IMR-90 (cell line): Measurements from ENCODE around the gene HIVEP3. TPM values are rescaled to one million over a fixed set of nuclear protein-coding genes. Genes with fewer than 3 reads are reported as not detected.

Source experiments
- ATAC-seq: fragments of 200-7000 bp; cut with Tn5 transposase; 2 replicates; pipeline ENCODE4 v1.9.1; 2020; ENCODE audit warnings: low read depth, mild to moderate bottlenecking, moderate library complexity
- BruUV-seq: library from RNA; stranded (reverse); fragments of 400-500 nt; replicated peaks from 2 replicates; lab custom pipeline; 2021; lab: Mats Ljungman, UMichigan
- CTCF ChIA-PET: fragments of 300-600 bp; formaldehyde crosslinking; extraction: SDS; loops from one replicate; lab custom pipeline; 2021; ENCODE audit warnings: antibody characterized with exemption; lab: Yijun Ruan, JAX
- POLR2A ChIA-PET: fragments of 300-600 bp; sonication (Branson Sonifier 250); formaldehyde crosslinking; loops from one replicate; lab custom pipeline; 2022; ENCODE audit warnings: antibody characterized with exemption; ENCODE audit not compliant: unreplicated experiment; lab: Charles Lee
- DNase-seq: peaks from one replicate; pipeline ENCODE4 v3.0.0; 2013
- H2AFZ ChIP-seq: replicated peaks from 2 replicates; pipeline ENCODE3; 2013; ENCODE audit warnings: low read length, mild to moderate bottlenecking; ENCODE audit not compliant: poor library complexity
- H2AK5ac ChIP-seq: 2 replicates; pipeline ENCODE4 v1.6.1; 2013; ENCODE audit warnings: low read depth, low read length, inconsistent platforms
- H2AK9ac ChIP-seq: replicated peaks from 2 replicates; pipeline ENCODE3; 2013; ENCODE audit warnings: mild to moderate bottlenecking, low read depth, low read length, moderate library complexity; ENCODE audit not compliant: poor library complexity
- H2BK120ac ChIP-seq: 2 replicates; pipeline ENCODE4 v1.6.1; 2013; ENCODE audit warnings: low read depth, low read length, inconsistent platforms
- H2BK15ac ChIP-seq: 3 replicates; pipeline ENCODE4 v1.6.1; 2013; ENCODE audit warnings: low read depth, low read length, inconsistent platforms
- H2BK20ac ChIP-seq: 2 replicates; pipeline ENCODE4 v1.6.1; 2013; ENCODE audit warnings: low read depth, mild to moderate bottlenecking, inconsistent platforms, low read length, moderate library complexity
- H2BK5ac ChIP-seq: 2 replicates; pipeline ENCODE4 v1.6.1; 2013; ENCODE audit warnings: mild to moderate bottlenecking, low read depth, low read length, inconsistent platforms; ENCODE audit not compliant: poor library complexity, severe bottlenecking
- H3K14ac ChIP-seq: replicated peaks from 2 replicates; pipeline ENCODE4 v1.6.1; 2013; ENCODE audit warnings: low read depth, low read length, inconsistent platforms
- H3K18ac ChIP-seq: 2 replicates; pipeline ENCODE4 v1.6.1; 2013; ENCODE audit warnings: low read depth, low read length, control low read depth
- H3K23ac ChIP-seq: 2 replicates; pipeline ENCODE4 v1.6.1; 2013; ENCODE audit warnings: low read depth, low read length, inconsistent platforms
- H3K27ac ChIP-seq: 2 replicates; pipeline ENCODE4 v1.5.1; 2013; ENCODE audit warnings: mild to moderate bottlenecking, control low read depth, low read length; ENCODE audit not compliant: insufficient read depth
- H3K27me3 ChIP-seq: 2 replicates; pipeline ENCODE4 v1.6.1; 2013; ENCODE audit warnings: low read length; ENCODE audit not compliant: control insufficient read depth, insufficient read depth
- H3K36me3 ChIP-seq: 2 replicates; pipeline ENCODE4 v1.6.1; 2013; ENCODE audit warnings: low read length, mixed read lengths; ENCODE audit not compliant: control insufficient read depth, insufficient read depth
- H3K4ac ChIP-seq: 2 replicates; pipeline ENCODE4 v1.6.1; 2013; ENCODE audit warnings: low read depth, low read length, inconsistent platforms
- H3K4me1 ChIP-seq: 2 replicates; pipeline ENCODE4 v1.6.1; 2013; ENCODE audit warnings: low read length, mixed read lengths; ENCODE audit not compliant: control insufficient read depth, insufficient read depth
- H3K4me2 ChIP-seq: 2 replicates; pipeline ENCODE4 v1.6.1; 2013; ENCODE audit warnings: low read depth, mild to moderate bottlenecking, control low read depth, low read length, moderate library complexity
- H3K4me3 ChIP-seq: 2 replicates; pipeline ENCODE4 v1.5.1; 2013; ENCODE audit warnings: low read depth, mild to moderate bottlenecking, control low read depth, low read length, moderate library complexity; ENCODE audit not compliant: insufficient read depth
- H3K56ac ChIP-seq: 2 replicates; pipeline ENCODE4 v1.6.1; 2013; ENCODE audit warnings: low read length, inconsistent platforms; ENCODE audit not compliant: insufficient read depth; ENCODE audit errors: extremely low read depth
- H3K79me1 ChIP-seq, 2 experiments: 2 replicates each; pipeline ENCODE4 v1.6.1; 2013; ENCODE audit warnings: low read length in 2 of 2, inconsistent platforms in 1 of 2, low read depth in 1 of 2
- H3K9ac ChIP-seq: 2 replicates; pipeline ENCODE4 v1.6.1; 2013; ENCODE audit warnings: low read depth, low read length, control low read depth
- H3K9me1 ChIP-seq: 2 replicates; pipeline ENCODE4 v1.6.1; 2013; ENCODE audit warnings: low read length, inconsistent platforms; ENCODE audit not compliant: insufficient read depth
- H3K9me3 ChIP-seq: 2 replicates; pipeline ENCODE4 v1.6.1; 2013; ENCODE audit warnings: low read length; ENCODE audit not compliant: control insufficient read depth, insufficient read depth
- H4K20me1 ChIP-seq: 2 replicates; pipeline ENCODE4 v1.6.1; 2013; ENCODE audit warnings: low read length, inconsistent platforms; ENCODE audit not compliant: insufficient read depth
- H4K5ac ChIP-seq: 2 replicates; pipeline ENCODE4 v1.6.1; 2013; ENCODE audit warnings: mild to moderate bottlenecking, low read depth, low read length, control low read depth
- H4K8ac ChIP-seq, 2 experiments: 2 replicates each; pipeline ENCODE4 v1.6.1; 2013; ENCODE audit warnings: low read depth in 2 of 2, low read length in 2 of 2, control low read depth in 1 of 2, inconsistent platforms in 1 of 2
- H4K91ac ChIP-seq: 2 replicates; pipeline ENCODE4 v1.6.1; 2013; ENCODE audit warnings: low read depth, low read length, inconsistent platforms; ENCODE audit not compliant: insufficient read depth
- BHLHE40 ChIP-seq: fragments of 150-350 bp; IDR thresholded peaks from 2 replicates; pipeline ENCODE4 v1.6.1; 2016; ENCODE audit warnings: mild to moderate bottlenecking, low read depth, low read length
- CEBPB ChIP-seq: IDR thresholded peaks from 2 replicates; pipeline ENCODE4 v1.6.1; 2012; ENCODE audit warnings: low read depth, low read length, improper control_type of control experiment
- CHD1 ChIP-seq: IDR thresholded peaks from 2 replicates; pipeline ENCODE4 v1.6.1; 2012; ENCODE audit warnings: low read depth, low read length, improper control_type of control experiment
- CTCF ChIP-seq: conservative IDR thresholded peaks from 2 replicates; pipeline ENCODE4 v1.5.1; 2012; ENCODE audit warnings: mild to moderate bottlenecking, low read depth, low read length, improper control_type of control experiment
- ELK1 ChIP-seq: fragments of 150-350 bp; IDR thresholded peaks from 2 replicates; pipeline ENCODE4 v1.6.1; 2016; ENCODE audit warnings: low read depth, mild to moderate bottlenecking, low read length, moderate library complexity, borderline replicate concordance
- FOS ChIP-seq: fragments of 150-350 bp; IDR thresholded peaks from 2 replicates; pipeline ENCODE4 v1.6.1; 2016; ENCODE audit warnings: low read depth, low read length
- MAFK ChIP-seq: IDR thresholded peaks from 2 replicates; pipeline ENCODE4 v1.6.1; 2012; ENCODE audit warnings: low read depth, low read length, improper control_type of control experiment
- MAZ ChIP-seq: IDR thresholded peaks from 2 replicates; pipeline ENCODE4 v1.6.1; 2012; ENCODE audit warnings: low read depth, mild to moderate bottlenecking, low read length, improper control_type of control experiment, moderate library complexity, borderline replicate concordance
- MXI1 ChIP-seq: IDR thresholded peaks from 2 replicates; pipeline ENCODE4 v1.6.1; 2012; ENCODE audit warnings: low read depth, mild to moderate bottlenecking, low read length, moderate library complexity, borderline replicate concordance
- NFE2L2 ChIP-seq: fragments of 150-350 bp; IDR thresholded peaks from 2 replicates; pipeline ENCODE4 v1.6.1; 2016; ENCODE audit warnings: low read depth, mild to moderate bottlenecking, low read length
- POLR2A ChIP-seq: IDR thresholded peaks from 2 replicates; pipeline ENCODE4 v1.6.1; 2012; ENCODE audit warnings: mild to moderate bottlenecking, low read depth, low read length
- RAD21 ChIP-seq: IDR thresholded peaks from 2 replicates; pipeline ENCODE4 v1.6.1; 2012; ENCODE audit warnings: low read length, improper control_type of control experiment
- RCOR1 ChIP-seq: IDR thresholded peaks from 2 replicates; pipeline ENCODE4 v1.6.1; 2012; ENCODE audit warnings: mild to moderate bottlenecking, low read length, improper control_type of control experiment; ENCODE audit not compliant: insufficient replicate concordance
- RFX5 ChIP-seq: IDR thresholded peaks from 2 replicates; pipeline ENCODE4 v1.8.0; 2012; ENCODE audit warnings: low read depth, mild to moderate bottlenecking, low read length, moderate library complexity
- SMC3 ChIP-seq: fragments of 150-350 bp; IDR thresholded peaks from 2 replicates; pipeline ENCODE4 v1.6.1; 2016; ENCODE audit warnings: low read depth, mild to moderate bottlenecking, antibody characterized with exemption, low read length, moderate library complexity
- USF2 ChIP-seq: fragments of 150-350 bp; IDR thresholded peaks from 2 replicates; pipeline ENCODE4 v1.6.1; 2017; ENCODE audit warnings: mild to moderate bottlenecking, antibody characterized with exemption, low read length, low read depth
- WGBS, 2 experiments: methylation state at CpG; one replicate each; pipeline versions ENCODE4 v1.1.5 to v1.1.7; 2013; ENCODE audit warnings: missing lambda C conversion rate in 2 of 2; ENCODE audit not compliant: insufficient read length in 1 of 2; ENCODE audit errors: extremely low coverage in 2 of 2; 5-methylcytosine and 5-hydroxymethylcytosine counted together
- dilution Hi-C: fragments of 300-500 bp; cut with HindIII; formaldehyde crosslinking; loops from one replicate; pipeline ENCODE4 v1.14.3; 2018; ENCODE audit warnings: low sequenced_read_pairs; ENCODE audit not compliant: unreplicated experiment
- in situ Hi-C: fragments of 300-500 bp; cut with MboI; formaldehyde crosslinking; loops from 3 replicates; pipeline ENCODE4 v1.14.3; 2019; ENCODE audit warnings: low sequenced_read_pairs, inconsistent platforms, mixed read lengths
- intact Hi-C: fragments of 100-400 bp; cut with micrococcal nuclease; formaldehyde crosslinking; loops from 2 replicates; pipeline ENCODE4 v1.10.0; 2022
- polyA plus RNA-seq, 3 experiments: library from polyadenylated mRNA; depleted of rRNA; stranded (reverse); fragments of >200 nt; gene quantifications; 2 replicates each; pipeline ENCODE4 v1.2.3, GENCODE V29; 2012; ENCODE audit warnings: low replicate concordance in 1 of 3
- total RNA-seq: library from RNA; depleted of rRNA; stranded (reverse); fragments of >200 nt; gene quantifications from 2 replicates; pipeline ENCODE4 v1.2.3, GENCODE V29; 2012

The HIVEP3 gene
- total and polyA plus RNA-seq, 2 of the 4 experiments (the other 2 are of a cell fraction): 1.4 to 4.0 TPM

GRCh38 chr1:41507110-41507720, 411.5 kb downstream of the HIVEP3 start:
- no peak overlapping the region for H3K27ac ChIP-seq
- no peak for TF ChIP-seq USF2
- TF ChIP-seq MAZ: no peak
- no peak for TF ChIP-seq RAD21
- no peak for TF ChIP-seq CTCF
- TF ChIP-seq RFX5: no peak
- TF ChIP-seq RCOR1: no peak
- TF ChIP-seq ELK1: no peak
- no peak for TF ChIP-seq FOS
- TF ChIP-seq CHD1: no peak
- no peak for TF ChIP-seq NFE2L2
- TF ChIP-seq POLR2A: no peak
- TF ChIP-seq SMC3: no peak
- TF ChIP-seq MXI1: no peak
- TF ChIP-seq BHLHE40: no peak
- no peak for TF ChIP-seq CEBPB
- TF ChIP-seq MAFK: no peak
- intact Hi-C loops (no loop called here), dilution Hi-C loops (no loop called here), in situ Hi-C loops (no loop called here)
- no peak overlapping the region for H2AK9ac ChIP-seq
- H3K4me2 ChIP-seq: no peak overlapping the region
- no peak overlapping the region for H3K4ac ChIP-seq
- no peak overlapping the region for H2BK20ac ChIP-seq
- WGBS, 2 experiments: 65% methylated on average over 5 of the region's 13 CpGs; no CpG with 5 or more reads in 1 of the 2 experiments
- no peaks in the 10 kb centered on the region; the same call in 1 of the 2 replicates for H3K27me3 ChIP-seq
- no peak overlapping the region for H4K8ac ChIP-seq
- no peaks in the 10 kb centered on the region for H4K20me1 ChIP-seq
- H2BK120ac ChIP-seq: no peak overlapping the region
- ChIA-PET CTCF (interaction anchor here (1.1 kb wide), 1 partner anchor 9 kb away, joined by 3 read pairs; no protein-coding TSS in a partner anchor), POLR2A (no interaction called here)
- no peak for ATAC-seq
- no peak overlapping the region for H3K56ac ChIP-seq
- H3K9me3 ChIP-seq: no peaks in the 10 kb centered on the region
- no peak overlapping the region for H3K18ac ChIP-seq
- no peak overlapping the region for H3K14ac ChIP-seq
- no peak overlapping the region for H4K91ac ChIP-seq
- no peak overlapping the region for H4K5ac ChIP-seq
- no peak overlapping the region for H2AK5ac ChIP-seq
- DNase-seq: no peak
- H3K36me3 ChIP-seq: no peaks in the 10 kb centered on the region
- H2BK15ac ChIP-seq: no peak overlapping the region
- no peak overlapping the region for H3K9ac ChIP-seq
- peaks cover 2% of the 10 kb centered on the region; the same call in 1 of the 2 replicates for H3K4me1 ChIP-seq
- 0 out of 2 replicates have a peak, but pooled peaks cover 4% of the 10 kb centered on the region for H3K9me1 ChIP-seq
- H3K23ac ChIP-seq: no peak overlapping the region
- no peak overlapping the region for H2BK5ac ChIP-seq
- H3K4me3 ChIP-seq: no peak overlapping the region
- no peaks in the 10 kb centered on the region for H3K79me1 ChIP-seq
- no TSS peak for BruUV-seq
- H2AFZ ChIP-seq: no peak overlapping the region
